Uterus (tissue), 2 donors: Measurements from ENCODE around the gene HGS.

Experiments
- CTCF ChIP-seq, 4 experiments: fragments of 200-600 bp in 2 of 4; fragments of 450-650 bp in 2 of 4; sonication (generic) in 2 of 4; IDR thresholded peaks; one replicate each; pipeline ENCODE4 v1.5.1; 2016 to 2019; ENCODE audit warnings: antibody characterized with exemption in 4 of 4, mild to moderate bottlenecking in 2 of 4, moderate library complexity in 1 of 4
- POLR2A ChIP-seq, 2 donors: fragments of 450-650 bp; IDR thresholded peaks; one replicate each; pipeline ENCODE4 v1.6.1; 2016; ENCODE audit warnings: antibody characterized with exemption in 2 of 2, mild to moderate bottlenecking in 1 of 2, moderate library complexity in 1 of 2

GRCh38 chr17:81660441-81660840 is 23.4 kb upstream of the HGS start:
- TF ChIP-seq CTCF (IDR thresholded peaks at IDR 0.05), result no peak
- no peak for TF ChIP-seq POLR2A (IDR thresholded peaks at IDR 0.05)
